ENCODE data around the gene CHGA. TPM values are rescaled to one million over a fixed set of nuclear protein-coding genes. Genes with fewer than 3 reads are reported as not detected.
A peak's percentile ranks its signal among the peaks of the same experiment; 100 is the strongest.

The CHGA gene
- polyA plus RNA-seq, 3 donors: not detected

GRCh38 chr14:92938890-92939671 lies 16.1 kb downstream of the CHGA start:
- H3K4me1 Mint-ChIP-seq: no peaks in the 10 kb centered on the region
- Histone ChIP-seq H3K9me3 (replicated peaks in 1 of 2; ENCODE audit: control insufficient read depth in 1 of 2, insufficient read depth in 1 of 2, low read length in 2 of 2) (no peaks in the 10 kb centered on the region), H3K79me2 (ENCODE audit: insufficient read depth, low read length) (no peaks in the 10 kb centered on the region), H2AFZ (ENCODE audit: insufficient read depth, low read depth, low read length, poor library complexity, severe bottlenecking) (no peak overlapping the region), H3K4me1 (ENCODE audit: control insufficient read depth in 1 of 2, insufficient read depth in 2 of 2, low read length in 2 of 2) (no peaks in the 10 kb centered on the region), H4K20me1 (ENCODE audit: insufficient read depth, low read length) (peaks cover 74% of the 10 kb centered on the region), H3K4me3 (replicated peaks in 1 of 3; ENCODE audit: low read depth in 2 of 3, low read length in 3 of 3) (no peak overlapping the region), H3K27ac (ENCODE audit: low read depth in 1 of 2, low read length in 2 of 2) (no peak overlapping the region), H3K9ac (ENCODE audit: insufficient read depth, low read length, poor library complexity, severe bottlenecking) (no peak overlapping the region), H3K4me2 (replicated peaks; ENCODE audit: extremely low read depth, low read length, poor library complexity, severe bottlenecking) (no peak overlapping the region), H3K36me3 (replicated peaks in 1 of 2; ENCODE audit: control insufficient read depth in 1 of 2, insufficient read depth in 2 of 2, low read length in 2 of 2) (peaks cover 74 to 88% of the 10 kb centered on the region in 2 donors), H3K27me3 (ENCODE audit: control insufficient read depth in 2 of 2, insufficient read depth in 2 of 2, low read length in 2 of 2) (no peaks in the 10 kb centered on the region)
- peak overlapping the region in 1 of 7 donors; percentile 35 for H3K27ac Mint-ChIP-seq
- WGBS (ENCODE audit: insufficient coverage): 86% methylated on average over 23 of the region's 27 CpGs
- peaks cover 0 to 1% (median 0%) of the 10 kb centered on the region in 3 donors for H3K27me3 Mint-ChIP-seq (ENCODE audit: low read depth in 3 of 3)
- TF ChIP-seq CTCF (IDR thresholded peaks at IDR 0.05): no peak
- intact Hi-C loops (cut with micrococcal nuclease): no loop called here
- DNase-seq: no peak
- no peaks in the 10 kb centered on the region for H3K9me3 Mint-ChIP-seq
- no peak overlapping the region for H3K4me3 Mint-ChIP-seq
- H3K36me3 Mint-ChIP-seq: peaks cover 63 to 87% of the 10 kb centered on the region in 2 donors

GRCh38 chr14:92939699-92940098 lies 16.7 kb downstream of the CHGA start:
- no peak overlapping the region for H3K27ac Mint-ChIP-seq
- intact Hi-C loops (cut with micrococcal nuclease): no loop called here
- Histone ChIP-seq H3K27me3 (ENCODE audit: control insufficient read depth in 2 of 2, insufficient read depth in 2 of 2, low read length in 2 of 2) (no peaks in the 10 kb centered on the region), H3K9ac (ENCODE audit: insufficient read depth, low read length, poor library complexity, severe bottlenecking) (no peak overlapping the region), H3K4me1 (ENCODE audit: control insufficient read depth in 1 of 2, insufficient read depth in 2 of 2, low read length in 2 of 2) (no peaks in the 10 kb centered on the region), H3K9me3 (replicated peaks in 1 of 2; ENCODE audit: control insufficient read depth in 1 of 2, insufficient read depth in 1 of 2, low read length in 2 of 2) (no peaks in the 10 kb centered on the region), H3K4me3 (replicated peaks in 1 of 3; ENCODE audit: low read depth in 2 of 3, low read length in 3 of 3) (no peak overlapping the region), H3K4me2 (replicated peaks; ENCODE audit: extremely low read depth, low read length, poor library complexity, severe bottlenecking) (no peak overlapping the region), H3K79me2 (ENCODE audit: insufficient read depth, low read length) (no peaks in the 10 kb centered on the region), H3K36me3 (replicated peaks in 1 of 2; ENCODE audit: control insufficient read depth in 1 of 2, insufficient read depth in 2 of 2, low read length in 2 of 2) (peaks cover 80 to 95% of the 10 kb centered on the region in 2 donors), H2AFZ (ENCODE audit: insufficient read depth, low read depth, low read length, poor library complexity, severe bottlenecking) (no peak overlapping the region), H4K20me1 (ENCODE audit: insufficient read depth, low read length) (peaks cover 75% of the 10 kb centered on the region), H3K27ac (ENCODE audit: low read depth in 1 of 2, low read length in 2 of 2) (no peak overlapping the region)
- no peaks in the 10 kb centered on the region for H3K9me3 Mint-ChIP-seq
- no peaks in the 10 kb centered on the region for H3K4me1 Mint-ChIP-seq
- WGBS (ENCODE audit: insufficient coverage): 78% methylated on average over 7 of the region's 12 CpGs
- H3K36me3 Mint-ChIP-seq: peaks cover 70 to 93% of the 10 kb centered on the region in 2 donors
- no peak for TF ChIP-seq CTCF (IDR thresholded peaks at IDR 0.05)
- H3K4me3 Mint-ChIP-seq: no peak overlapping the region
- no peak for DNase-seq
- H3K27me3 Mint-ChIP-seq (ENCODE audit: low read depth in 3 of 3): peaks cover 0 to 1% (median 0%) of the 10 kb centered on the region in 3 donors
